Skeletal muscle cell (primary cell): ENCODE measurements around the gene ARHGAP29.

Source experiments
- DNase-seq: peaks from one replicate; pipeline ENCODE4 v3.0.0-alpha.2; 2010; ENCODE audit warnings: low read depth
- H3K4me3 ChIP-seq: 2 replicates; pipeline ENCODE4 v1.5.1; 2011; ENCODE audit warnings: low read depth, mild to moderate bottlenecking, control low read depth, low read length, moderate library complexity

Gene ARHGAP29

DNA sequence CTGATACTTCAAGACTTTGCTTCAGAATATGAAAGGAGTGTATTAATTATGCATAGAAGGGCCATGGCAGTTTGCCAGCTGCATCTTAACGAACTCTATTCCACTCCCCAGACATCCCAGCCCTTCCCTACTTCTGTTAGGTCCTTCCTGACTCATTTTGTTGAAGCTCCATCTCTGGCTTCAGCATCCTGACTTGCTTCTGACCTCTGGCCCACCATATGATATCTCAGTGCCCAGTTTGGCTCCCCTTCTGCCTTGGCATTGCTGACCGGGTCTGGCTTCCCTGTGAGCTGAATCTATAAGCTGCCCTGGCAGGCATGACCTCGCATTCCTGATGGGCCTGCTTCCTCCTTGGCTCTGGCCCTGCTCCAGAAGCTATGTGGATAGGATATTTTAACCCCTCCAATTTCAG lies 27.6 kb upstream of the ARHGAP29 start:
- no peak for DNase-seq
- H3K4me3 ChIP-seq, result no peak overlapping the region

DNA sequence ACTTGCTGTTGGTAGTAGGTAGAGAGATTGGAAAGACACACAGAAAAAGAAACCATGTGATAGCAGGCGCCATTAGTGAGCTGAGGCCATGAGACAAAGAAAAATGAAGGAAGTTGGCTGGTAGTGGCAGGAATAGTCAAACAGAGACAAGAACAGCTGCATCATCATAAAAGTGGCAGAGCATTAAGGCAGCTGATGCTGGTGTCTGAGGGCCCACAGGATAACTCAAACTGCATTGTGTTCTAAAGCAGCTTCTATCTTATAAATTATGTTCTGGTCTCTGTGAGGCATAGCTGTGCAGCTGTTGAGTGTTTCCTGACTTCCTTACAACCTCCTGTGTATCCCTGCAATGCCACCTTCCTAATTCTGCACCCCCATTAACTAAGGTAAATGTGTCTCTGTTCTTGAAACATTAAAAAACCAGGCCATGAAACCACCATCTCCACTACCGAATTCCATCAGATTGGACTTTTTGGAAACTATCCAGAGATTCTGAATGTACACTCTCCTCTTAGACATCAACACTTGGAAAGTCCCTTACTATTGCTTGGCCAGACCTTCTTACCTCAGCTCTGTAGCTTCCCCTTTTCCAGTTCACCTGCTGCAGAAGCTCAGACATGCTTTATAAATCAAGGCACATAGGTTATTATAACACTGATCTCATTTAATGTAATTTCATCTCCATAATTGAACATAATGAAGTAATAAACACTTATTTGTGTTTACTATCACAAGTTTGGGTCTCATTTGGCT lies 23.4 kb upstream of the ARHGAP29 start:
- H3K4me3 ChIP-seq, result no peak overlapping the region
- no peak for DNase-seq

DNA sequence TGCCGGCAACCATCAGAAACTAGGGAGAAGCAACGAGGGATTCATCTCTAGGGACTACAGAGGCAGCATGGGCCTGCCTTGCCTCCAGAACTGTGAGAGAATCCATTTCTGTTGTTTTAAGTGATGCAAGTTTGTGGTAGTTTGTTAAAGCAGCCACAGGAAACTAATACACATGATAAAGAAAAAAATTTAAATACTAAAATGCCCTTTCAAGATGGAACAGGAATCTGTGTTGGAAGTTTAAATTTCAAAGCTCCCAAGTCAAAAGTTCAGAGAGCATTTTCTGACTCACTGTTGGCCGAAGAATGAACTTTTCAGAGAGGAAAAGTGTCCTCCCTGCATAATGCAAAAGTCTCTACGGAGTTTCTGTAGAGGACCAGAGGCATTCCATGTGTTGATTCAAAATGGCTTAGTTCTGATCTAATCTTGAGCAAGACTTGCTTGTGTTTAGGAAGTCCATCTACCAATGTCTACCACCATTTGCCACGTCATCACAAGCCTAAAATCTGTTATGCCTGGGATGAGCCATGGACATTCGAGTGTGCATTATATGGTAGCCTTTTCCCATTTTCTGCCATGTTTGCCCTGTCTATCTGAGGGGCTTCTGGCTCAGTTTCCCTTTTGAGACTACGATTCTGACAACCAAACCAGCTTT lies 22.4 kb upstream of the ARHGAP29 start:
- no peak for DNase-seq
- H3K4me3 ChIP-seq, result no peak overlapping the region

DNA sequence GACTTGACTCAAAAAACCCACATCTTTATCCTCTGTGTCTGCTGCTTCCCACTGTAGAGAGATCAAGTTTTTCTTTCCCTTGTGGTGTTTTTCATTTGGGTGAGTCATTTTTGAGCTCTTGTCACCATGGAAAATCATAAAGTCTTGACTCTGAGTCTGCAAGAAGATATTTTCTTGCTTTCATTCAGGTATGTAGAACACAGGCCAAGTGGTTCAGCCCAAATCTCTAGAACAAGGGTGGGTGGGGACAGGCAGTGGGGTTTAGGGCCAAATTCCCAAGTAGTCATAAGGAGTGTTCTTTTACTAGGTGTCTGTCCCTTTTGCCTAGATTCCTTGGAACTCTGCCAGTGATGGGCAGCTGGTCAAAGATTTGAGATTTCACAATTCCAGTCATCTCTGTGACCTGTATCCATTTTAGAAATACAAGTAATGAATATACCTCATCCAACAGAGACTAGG lies 21.5 kb upstream of the ARHGAP29 start:
- no peak overlapping the region for H3K4me3 ChIP-seq
- DNase-seq, result peak; percentile 96

DNA sequence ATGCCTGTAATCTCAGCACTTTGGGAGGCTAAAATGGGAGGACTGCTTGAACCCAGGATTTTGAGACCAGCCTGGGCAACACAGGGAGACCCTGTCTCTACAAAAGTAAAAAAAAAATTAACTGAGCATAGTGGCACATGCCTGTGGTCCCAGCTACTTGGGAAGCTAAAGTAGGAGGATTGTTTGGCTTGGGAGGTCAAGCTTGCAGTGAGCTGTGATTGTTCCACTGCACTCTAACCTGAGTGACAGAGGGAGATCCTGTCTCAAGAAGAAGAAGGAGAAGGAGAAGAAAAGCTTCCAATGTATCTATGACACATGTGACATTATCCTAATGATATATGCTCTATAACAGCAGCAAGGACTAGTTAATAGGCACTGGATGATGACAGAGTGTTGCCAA lies 20.1 kb upstream of the ARHGAP29 start:
- no peak overlapping the region for H3K4me3 ChIP-seq
- DNase-seq, result no peak

DNA sequence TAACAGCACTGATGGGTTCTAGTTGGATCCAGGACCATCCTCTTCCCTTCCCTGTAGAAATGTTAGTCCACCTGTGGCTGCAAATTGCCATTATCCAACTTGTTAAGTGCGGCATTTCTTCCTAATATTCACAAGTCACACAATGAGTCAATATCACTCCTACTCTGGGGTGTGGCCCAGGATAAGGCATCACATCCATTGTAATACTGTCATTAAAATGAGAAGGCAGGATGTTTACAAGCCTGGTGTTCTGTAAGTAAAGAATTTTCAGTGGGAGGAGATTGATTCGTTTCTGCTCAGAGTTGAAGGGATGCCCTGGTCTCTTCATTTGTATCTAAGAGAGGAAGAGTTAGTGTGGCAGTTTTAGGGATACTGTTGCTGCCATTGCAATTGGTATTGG lies 18.1 kb upstream of the ARHGAP29 start:
- no peak overlapping the region for H3K4me3 ChIP-seq
- DNase-seq, result no peak

DNA sequence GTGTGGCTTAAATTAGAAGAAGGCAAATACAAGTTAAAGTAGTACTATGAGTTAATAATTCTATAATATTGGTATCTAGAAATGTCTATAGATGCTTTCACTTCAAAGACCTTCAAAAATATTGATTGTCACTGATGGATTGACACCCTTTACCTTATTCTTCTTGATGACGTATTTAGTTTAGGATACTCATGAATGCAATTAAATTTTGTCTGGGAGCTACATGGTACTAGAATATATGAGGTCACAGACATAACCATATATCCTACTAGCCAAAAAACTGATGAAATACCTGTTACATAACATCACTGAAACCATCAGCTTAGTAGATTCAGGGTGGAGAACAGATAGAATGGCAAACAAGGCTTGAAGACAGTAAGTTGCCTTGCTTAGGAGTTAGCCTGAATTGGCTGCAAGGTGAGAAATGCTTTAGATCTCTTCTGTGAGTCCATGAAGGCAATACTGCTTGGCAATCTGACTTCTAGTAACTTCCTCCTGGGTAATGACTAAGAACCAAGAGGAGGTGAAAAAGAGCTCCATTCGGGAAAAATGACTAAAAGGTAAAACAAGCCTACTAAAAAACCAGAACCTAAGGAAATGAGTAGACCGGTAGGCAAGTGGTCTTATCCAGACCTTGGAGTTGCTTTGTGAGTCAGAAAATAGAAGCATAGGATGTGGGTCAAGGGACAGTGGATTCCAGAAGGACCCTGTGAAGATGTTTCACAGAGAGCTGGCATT lies 16.9 kb upstream of the ARHGAP29 start:
- no peak for DNase-seq
- no peak overlapping the region for H3K4me3 ChIP-seq

DNA sequence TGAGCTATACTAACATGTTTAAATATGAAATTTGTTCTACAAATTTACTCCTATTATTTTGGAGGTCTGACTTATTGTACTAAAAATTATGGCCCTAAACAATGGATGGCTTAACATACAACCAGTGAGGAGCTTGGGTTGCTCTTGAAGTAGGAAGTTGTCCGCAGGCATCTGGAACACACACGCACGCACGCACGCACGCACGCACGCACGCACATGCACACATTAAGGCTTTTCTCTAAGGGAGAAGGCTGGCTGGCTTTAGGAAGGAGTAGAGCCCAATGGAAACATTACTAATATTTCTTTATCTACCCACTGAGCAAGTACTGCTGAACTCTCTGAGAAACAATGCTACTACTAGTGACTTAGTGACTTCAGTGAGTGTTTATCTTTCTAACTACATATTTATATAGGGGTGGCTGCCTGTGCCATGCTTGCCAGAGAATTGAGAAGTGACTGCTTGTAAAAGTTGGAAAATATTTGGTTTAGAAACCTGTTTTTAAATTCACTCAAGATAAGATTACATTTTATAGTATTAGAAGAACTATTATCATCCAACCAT lies 16.2 kb upstream of the ARHGAP29 start:
- no peak overlapping the region for H3K4me3 ChIP-seq
- DNase-seq, result no peak

DNA sequence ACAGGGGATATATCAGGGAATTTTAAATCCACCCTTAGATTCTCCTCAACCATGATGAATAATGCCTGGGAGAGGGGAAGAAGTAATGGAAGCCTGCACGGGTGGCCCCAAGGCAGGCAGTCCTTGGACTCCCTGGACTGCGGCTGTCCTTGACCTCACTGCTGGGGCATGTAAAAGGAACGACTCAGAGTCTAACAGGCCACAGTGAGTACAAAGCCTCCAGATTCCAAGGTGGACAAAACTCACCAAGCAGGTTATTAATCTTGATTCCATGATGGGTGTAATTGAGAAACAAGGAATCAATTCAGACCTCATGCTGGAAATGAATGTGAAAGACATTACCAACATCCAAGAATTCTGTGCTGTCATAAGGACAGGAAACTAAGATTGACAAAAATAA lies 13.0 kb upstream of the ARHGAP29 start:
- H3K4me3 ChIP-seq, result no peak overlapping the region
- no peak for DNase-seq

DNA sequence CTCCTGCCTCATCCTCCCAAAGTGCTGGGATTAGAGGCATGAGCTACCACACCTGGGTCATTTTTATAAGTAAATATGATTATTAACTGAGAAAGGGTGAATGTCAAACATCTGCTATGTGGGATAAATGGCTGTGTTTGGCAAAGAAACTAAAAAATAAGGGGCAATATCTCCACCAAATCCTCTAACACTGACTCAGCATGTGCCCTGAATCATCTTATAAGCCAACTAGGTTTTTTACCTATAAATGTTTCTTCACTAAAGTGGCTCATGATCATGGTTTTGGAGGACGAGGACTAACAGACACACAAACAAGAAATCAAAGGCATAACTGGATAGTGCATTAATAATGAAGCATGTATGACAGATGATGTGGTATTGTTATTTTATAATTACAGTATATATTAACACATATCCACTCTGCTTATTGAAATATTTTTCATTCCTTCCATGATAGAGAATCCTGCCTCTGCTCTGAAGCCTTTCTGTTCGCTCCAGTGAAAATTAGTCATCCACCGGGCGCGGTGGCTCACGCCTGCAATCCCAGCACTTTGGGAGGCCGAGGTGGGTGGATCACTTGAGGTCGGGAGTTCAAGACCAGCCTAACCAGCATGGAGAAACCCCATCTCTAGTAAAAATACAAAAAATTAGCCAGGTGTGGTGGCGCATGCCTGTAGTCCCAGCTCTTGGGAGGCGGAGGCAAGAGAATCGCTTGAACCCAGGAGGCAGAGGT lies 11.7 kb upstream of the ARHGAP29 start:
- DNase-seq, result no peak
- no peak overlapping the region for H3K4me3 ChIP-seq

DNA sequence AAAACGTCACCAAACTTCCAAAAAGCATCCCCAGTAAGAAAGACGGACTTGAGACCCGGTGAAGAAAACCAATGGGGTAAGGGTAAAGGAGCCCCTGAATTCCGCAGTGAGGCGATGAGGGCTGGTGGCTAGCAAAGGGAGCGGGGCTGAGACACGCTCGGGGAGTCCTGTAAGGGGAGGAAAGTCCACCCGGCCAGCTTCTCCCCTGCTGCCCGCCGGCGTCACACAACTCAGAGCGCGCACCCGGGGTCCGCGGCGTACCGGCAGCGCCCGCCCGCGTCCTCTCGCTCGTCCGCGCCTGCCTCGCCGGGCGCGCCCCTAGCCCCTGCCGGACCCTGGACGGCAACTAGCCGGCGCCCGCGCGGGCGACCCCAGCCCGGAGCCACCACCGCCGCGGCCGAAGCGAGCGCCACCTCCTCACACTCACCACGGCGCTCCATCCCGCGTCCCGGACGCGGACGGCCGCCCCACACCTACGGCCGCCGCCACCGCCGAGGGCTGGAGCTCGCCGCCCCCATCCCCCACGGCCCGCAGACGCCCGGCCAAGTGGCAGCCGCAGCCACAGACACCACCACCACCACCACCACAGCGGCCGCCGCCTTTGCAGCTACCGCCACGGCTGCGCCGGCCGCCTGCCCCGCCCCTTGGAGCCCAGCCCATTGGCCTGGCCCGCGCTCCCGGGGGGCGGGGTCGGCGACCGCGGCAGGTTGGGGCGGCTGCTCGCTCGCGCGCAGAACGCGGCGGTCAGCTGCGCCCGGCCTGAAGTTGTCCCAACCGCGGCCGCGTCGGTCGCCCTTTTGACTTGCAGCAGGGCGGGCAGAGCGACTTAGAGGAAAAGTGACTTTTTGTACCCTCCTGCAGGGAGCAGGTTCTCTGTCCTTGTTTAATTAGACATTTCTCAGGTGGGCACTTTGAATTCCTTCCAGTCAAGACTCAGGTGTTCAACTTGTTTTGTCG lies 10.0 kb upstream of the ARHGAP29 start:
- DNase-seq, result no peak
- H3K4me3 ChIP-seq, result peak overlapping the region; percentile 80

DNA sequence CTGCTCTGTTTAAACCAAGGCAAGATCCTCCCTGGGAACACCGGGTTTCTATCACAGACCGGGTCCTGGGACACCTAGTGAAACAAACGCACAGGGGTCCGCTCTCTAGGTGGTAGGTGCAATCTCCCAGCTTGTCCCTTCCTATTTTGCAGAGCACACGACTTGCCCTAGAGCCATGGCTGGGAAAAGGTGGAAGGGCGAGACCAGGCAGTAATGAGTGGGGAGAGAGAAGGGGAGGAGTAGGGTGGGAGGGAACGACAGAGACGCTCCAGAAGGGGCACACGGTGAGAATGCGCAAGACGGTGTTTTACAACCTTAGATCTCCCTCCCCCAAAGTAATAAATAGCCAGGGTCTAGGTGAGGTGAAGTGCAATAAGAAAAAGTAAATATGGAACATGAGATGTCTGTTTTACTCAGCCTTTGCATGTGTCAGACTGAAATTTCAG lies 9.3 kb upstream of the ARHGAP29 start:
- peak overlapping the region; percentile 80 for H3K4me3 ChIP-seq
- DNase-seq, result no peak

DNA sequence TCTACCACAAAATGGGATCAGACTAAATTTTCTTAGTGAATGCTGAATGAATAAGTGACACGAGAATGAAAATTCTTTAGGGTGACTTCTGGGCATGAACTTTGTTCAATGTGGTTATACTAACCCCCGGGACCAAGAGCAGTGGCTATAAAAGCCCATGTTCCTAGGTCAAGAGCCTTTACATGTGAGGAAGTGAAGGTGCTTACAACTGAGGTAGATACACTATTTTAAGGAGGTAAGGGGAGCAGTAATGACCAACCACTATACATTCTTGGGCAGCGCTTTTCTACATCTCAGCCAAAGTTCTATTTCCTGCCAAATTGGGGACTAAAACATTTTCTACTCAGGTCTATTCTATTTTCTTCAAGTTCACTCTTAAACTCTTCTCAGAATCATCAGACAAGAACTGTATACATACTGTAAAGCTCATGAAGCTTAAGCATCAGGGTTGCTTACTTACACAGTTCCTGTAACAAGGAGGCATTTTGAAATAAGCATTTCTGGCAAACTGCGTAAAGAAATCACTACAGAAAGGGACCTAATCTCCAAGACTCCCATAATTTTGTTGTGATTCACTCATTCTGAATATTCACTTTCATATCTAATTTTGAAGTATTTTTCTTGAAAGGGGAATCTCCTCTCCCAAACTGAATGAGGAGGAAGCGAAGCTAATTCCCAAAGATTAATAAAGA lies 8.5 kb upstream of the ARHGAP29 start:
- no peak for DNase-seq
- peak overlapping the region; percentile 80 for H3K4me3 ChIP-seq

DNA sequence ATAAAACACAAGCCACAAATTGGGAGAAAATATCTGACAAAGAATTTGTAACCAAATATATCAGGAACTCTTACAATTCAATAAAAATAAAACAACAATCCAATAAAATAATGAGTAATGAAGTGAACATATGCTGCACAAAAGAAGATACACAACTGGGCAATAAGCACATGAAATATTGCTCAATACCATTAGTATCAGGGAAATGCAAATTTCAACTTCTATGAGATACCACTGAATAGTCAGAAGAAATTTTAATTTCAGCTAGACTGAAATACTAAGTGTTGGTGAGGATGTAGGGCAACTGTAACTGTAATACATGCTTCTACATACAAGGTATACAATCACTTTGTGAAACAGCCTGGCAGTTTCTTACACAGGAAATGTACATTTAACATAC lies 7.4 kb upstream of the ARHGAP29 start:
- H3K4me3 ChIP-seq, result no peak overlapping the region
- no peak for DNase-seq

DNA sequence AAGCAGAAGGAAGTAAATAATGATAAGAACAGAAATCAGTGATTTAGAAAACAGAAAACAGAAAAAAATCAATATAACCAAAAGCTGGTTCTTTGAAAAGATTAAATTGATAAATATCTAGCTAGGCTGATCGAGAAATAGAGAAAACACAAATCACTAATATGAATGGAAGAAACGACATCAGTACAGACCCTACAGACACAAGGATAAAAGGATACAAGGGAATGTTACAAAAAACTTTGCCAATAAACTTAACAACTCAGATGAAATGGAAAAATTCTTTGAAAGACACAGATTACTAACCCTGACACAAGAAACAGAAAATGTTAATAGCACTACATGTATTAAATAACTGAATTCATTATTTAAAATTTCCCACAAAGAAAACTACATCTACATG lies 6.3 kb upstream of the ARHGAP29 start:
- DNase-seq, result no peak
- no peak overlapping the region for H3K4me3 ChIP-seq

DNA sequence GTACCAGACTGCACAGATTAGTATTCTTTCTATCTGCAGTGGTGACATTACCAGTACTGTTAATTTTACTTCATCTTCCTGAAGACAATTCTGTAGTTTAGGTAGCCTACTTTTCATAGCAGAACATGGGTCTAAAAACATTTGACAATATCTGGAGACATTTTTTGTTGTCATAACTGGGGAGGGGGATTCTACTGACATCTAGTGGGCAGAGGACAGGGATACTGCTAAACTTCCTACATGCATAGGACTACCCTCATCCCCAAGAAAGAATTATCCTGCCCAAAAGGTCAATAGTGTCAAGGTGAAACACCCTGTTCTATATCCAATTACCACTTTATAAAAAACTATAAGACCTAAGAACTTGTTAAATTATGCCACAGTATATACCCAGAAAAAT lies 3.4 kb upstream of the ARHGAP29 start:
- no peak overlapping the region for H3K4me3 ChIP-seq
- no peak for DNase-seq

DNA sequence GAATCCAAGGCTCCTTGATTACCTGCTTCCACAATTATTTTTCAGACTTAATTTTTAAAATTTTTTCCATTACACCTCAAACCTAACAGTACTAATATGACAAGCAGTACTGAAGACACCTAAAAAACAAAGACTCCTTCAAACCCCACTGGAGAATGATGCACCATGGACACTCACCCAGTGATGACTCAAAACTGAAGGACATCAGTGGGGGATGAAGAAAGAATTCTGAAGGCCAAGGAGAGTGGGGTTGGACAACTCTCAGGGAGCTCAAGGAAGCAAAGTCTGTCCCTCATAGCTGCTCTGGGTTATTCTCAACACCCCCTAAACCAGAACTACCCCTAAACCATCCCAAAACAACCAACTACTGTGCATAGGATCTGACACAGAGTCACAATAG lies 2.4 kb upstream of the ARHGAP29 start:
- H3K4me3 ChIP-seq, result no peak overlapping the region
- no peak for DNase-seq

DNA sequence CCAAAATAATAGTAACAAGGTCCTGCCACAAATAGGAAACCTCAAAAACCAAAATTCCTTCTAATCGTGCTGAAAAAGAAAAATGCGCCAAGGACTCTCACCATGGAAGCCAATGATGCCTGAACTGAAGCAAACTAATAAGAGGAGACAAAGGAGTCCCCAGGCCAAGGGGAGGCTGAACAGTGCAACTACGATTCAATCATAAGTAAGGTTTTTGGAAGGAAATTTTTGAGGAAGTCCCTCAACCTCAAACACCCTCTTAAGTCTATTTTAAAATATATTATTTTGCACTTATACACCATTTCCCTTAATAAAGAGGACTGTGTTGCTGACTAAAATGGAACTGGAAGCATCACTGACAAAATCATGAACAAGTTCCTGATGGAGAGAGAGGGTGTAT lies 1.7 kb upstream of the ARHGAP29 start:
- no peak overlapping the region for H3K4me3 ChIP-seq
- DNase-seq, result no peak
